Esophagus muscularis mucosa (tissue), 3 donors: ENCODE measurements around the gene KLHL25.

Experiments
- POLR2A ChIP-seq: fragments of 450-650 bp; IDR thresholded peaks from one replicate; pipeline ENCODE4 v1.6.1; 2017; ENCODE audit warnings: antibody characterized with exemption, moderate library complexity, mild to moderate bottlenecking, low read depth
- POLR2AphosphoS5 ChIP-seq, 2 donors: sonication (generic); formaldehyde crosslinking; IDR thresholded peaks; one replicate each; pipeline ENCODE4 v1.6.1; 2017; ENCODE audit warnings: antibody characterized with exemption in 2 of 2
- TF ChIP-seq, protein P1 (sequence below), 3 experiments: fragments of 200-600 bp in 2 of 3; fragments of 450-650 bp in 1 of 3; sonication (generic) in 2 of 3; IDR thresholded peaks; one replicate each; pipeline ENCODE4 v1.5.1; 2017 to 2019; ENCODE audit warnings: antibody characterized with exemption in 3 of 3, mild to moderate bottlenecking in 2 of 3, moderate library complexity in 1 of 3

DNA sequence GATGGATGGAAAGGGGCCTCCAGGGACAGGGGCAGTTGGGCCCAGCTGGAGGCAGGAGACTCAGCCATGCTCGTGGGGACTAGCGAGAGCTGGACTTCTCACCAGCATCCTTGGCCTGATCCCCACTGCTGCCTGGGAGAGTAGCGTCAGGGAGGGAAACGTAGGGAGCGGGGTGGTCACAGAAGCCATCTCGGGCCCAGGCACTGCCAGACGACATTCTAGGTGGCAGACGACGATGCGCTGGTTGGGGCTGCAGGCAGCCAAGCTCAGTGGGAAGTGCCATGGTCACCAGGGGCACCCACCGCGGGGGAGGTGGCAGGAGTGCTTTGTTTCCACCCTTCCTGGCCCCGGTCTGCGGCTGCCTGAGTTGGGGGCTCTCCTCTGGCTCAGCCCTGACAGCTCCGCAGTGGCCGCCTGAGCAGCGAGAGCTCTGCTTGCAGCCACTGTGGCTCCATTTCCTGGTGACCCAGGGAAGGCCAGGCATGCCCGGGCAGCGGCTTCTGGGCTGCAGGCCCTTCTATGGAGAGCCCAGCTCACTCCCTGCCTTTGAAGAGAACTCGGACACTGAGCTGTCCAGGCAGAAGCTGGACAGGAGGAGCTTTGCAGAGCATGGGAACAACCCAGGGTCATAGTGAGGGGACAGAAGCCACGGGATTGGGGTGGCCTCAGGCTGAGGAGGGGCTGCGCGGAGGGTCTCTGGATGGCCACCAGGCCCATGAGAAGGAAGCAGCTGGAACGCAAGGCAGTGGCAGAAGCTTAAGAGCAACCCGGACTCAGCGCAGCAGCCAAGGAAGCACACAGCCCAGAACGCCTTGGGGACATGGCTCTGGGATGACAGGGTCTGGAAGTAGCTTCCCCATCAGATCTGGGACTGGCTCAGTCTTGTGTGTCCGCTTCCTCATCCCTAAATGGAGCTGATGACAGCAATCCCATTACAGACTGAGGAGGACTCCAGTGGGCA, 30.8 kb downstream of the KLHL25 start:
- TF ChIP-seq, protein P1, sequence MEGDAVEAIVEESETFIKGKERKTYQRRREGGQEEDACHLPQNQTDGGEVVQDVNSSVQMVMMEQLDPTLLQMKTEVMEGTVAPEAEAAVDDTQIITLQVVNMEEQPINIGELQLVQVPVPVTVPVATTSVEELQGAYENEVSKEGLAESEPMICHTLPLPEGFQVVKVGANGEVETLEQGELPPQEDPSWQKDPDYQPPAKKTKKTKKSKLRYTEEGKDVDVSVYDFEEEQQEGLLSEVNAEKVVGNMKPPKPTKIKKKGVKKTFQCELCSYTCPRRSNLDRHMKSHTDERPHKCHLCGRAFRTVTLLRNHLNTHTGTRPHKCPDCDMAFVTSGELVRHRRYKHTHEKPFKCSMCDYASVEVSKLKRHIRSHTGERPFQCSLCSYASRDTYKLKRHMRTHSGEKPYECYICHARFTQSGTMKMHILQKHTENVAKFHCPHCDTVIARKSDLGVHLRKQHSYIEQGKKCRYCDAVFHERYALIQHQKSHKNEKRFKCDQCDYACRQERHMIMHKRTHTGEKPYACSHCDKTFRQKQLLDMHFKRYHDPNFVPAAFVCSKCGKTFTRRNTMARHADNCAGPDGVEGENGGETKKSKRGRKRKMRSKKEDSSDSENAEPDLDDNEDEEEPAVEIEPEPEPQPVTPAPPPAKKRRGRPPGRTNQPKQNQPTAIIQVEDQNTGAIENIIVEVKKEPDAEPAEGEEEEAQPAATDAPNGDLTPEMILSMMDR (IDR thresholded peaks at IDR 0.05): no peak
- no peak for TF ChIP-seq POLR2A
- no peak for TF ChIP-seq POLR2AphosphoS5 (IDR thresholded peaks at IDR 0.05)
